Stimulated activated CD8-positive, alpha-beta memory T cell treated with anti-CD3 and anti-CD28 coated beads, Interleukin-4, amount 100 ng/mL, for 24 hours (primary cell): Measurements from ENCODE around the gene TVP23A.
"Not testable (repeated sequence)": the region's sequence is repeated elsewhere in the genome, so short reads cannot be mapped to it uniquely, and the experiment has no call there.

ENCODE experiments used
- DNase-seq: peaks from one replicate; pipeline ENCODE4 v3.0.0-alpha.2; 2020; ENCODE audit warnings: low read depth

The TVP23A gene

GRCh38 chr16:10745841-10746240 is 72.8 kb downstream of the TVP23A start:
- no peak for DNase-seq

DNA sequence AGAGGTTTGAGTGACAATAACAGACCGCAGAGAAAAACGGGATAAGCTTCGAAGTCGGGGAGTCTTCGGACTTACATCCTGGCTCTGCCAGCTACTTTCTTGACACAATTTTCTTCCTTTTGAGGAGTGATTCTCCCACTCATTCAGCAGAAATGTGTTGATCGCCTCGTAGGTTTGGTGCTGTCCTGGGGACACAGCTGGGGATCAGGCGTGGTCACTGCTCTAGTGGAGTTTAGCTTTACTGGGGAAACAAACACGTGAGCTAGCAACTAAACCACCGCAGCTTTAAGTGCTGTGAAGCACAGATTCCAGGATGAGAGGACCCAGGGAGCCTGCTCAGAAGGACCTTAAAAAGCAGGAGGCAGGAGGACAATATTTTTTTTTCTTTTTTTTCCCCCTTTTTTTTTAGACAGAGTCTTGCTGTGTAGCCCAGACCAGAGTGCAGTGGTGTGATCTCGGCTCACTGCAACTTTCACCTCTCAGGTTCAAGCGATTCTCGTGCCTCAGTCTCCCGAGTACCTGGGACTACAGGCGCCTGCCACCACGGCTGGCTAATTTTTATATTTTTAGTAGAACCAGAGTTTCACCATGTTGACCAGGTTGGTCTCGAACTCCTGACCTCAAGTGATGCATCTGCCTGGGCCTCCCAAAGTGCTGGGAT is 74.1 kb downstream of the TVP23A start:
- DNase-seq = no peak

GRCh38 chr16:10743610-10744369 is 74.8 kb downstream of the TVP23A start, which contains the start of gene NUBP1:
NUBP1 (plus strand) TSS chr16:10743842; CDS start chr16:10743864, 22 bp downstream.
- DNase-seq = peak; percentile 99

DNA sequence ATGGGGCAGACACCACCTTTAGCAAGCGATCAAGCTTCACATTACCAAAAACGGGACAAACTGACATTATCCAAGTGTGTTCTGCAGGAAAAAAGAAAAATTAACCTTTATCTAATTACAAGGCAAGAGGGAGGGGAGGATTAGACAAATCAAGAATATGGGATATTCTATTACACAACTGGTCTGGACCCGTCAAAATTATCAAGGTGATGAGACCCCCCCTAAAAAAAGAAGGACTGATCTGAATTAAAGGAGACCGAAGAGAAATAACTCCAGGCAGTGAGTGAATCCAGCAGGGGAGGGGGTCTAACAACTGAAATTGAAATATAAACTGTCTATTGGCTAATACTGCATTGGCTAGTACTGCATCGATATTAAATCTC is 75.4 kb downstream of the TVP23A start:
- no peak for DNase-seq

- DNase-seq = no peak
Measured at GRCh38 chr16:10741844-10742243, 76.8 kb downstream of the TVP23A start.

DNA sequence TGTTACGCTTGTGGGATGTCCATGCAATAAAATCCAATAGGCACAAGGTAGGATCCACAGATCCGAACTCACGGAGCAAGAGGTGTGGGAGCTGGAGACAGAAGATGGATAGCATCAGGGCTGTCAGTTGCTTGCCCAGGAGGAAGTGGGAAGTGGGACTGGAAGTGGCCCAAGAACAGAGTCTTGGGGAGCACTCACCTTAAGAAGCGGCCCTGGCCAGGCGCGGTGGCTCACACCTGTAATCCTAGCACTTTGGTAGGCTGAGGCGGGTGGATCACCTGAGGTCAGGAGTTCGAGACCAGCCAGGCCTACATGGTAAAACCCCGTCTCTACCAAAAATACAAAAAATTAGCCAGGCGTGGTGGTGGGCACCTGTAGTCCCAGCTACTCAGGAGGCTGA is 77.3 kb downstream of the TVP23A start:
- not testable (repeated sequence) for DNase-seq

GRCh38 chr16:10740845-10741208 is 77.8 kb downstream of the TVP23A start:
- DNase-seq = no peak

DNA sequence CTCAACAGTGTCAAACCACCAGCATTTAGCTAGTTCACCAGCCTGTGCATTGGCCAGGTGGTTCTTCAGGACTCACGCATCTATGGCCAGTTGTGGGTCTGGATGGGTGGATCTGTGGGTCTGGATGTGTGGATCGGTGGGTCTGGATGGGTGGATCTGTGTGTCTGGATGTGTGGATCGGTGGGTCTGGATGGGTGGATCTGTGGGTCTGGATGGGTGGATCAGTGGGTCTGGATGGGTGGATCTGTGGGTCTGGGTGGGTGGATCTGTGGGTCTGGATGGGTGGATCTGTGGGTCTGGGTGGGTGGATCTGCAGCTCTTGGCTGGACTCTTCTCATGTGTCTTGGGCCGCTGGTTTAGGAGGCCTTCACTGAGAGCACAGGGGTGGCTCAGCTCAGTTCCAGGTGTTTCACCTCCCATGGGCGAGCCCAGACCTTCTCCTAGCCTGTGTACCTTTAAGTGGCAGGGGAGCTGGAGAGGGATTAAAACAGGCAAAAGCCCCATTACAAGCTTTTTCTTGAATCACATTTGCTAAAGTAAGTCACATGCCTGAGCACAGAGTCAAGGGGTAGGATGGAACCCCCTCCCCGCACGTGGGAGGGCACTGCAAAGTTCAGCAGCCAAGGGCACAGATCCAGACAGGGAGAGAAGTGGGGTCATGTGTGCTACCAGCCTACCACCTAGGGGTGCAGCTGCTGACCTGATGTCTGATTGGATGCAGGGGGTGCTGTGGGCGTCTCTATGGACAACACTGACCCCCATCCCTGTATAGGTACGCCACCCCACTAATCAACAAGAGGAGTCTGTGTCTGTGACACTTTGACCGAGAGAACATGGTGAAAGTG is 78.4 kb downstream of the TVP23A start:
- no peak for DNase-seq

DNA sequence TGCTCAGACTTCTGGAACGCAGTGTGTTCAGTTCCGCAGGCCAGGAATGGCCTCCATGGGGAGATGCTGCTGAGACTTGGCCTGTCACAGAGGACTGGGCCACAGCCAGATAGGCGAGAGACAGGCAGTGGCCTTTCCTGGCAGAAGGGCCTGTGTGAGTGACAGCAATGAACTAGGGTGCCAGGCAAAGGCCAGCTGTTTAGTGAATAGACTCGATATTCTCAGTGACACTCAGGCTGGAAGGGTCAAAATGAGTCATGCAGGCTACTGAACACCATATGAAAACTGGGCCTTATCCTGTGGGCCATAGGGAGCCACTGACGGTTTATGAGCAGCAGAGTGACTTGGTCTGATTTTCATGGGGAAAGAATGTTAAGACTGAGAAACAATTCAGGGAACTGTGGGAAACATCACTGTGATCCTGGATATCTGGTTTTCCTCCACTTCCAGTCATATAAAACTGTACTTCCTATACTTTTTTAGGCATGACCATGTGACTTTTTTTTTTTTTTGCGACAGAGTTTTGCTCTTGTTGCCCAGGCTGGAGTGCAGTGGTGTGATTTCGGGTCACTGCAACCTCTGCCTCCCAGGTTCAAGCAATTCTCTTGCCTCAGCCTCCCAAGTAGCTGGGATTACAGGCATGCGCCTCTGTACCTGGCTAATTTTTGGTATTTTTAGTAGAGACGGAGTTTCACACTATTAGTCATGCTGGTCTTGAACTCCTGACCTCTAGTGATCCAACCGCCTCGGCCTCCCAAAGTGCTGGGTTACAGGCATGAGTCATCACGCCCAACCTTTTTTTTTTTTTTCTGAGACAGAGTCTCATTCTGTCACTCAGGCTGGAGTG is 80.1 kb downstream of the TVP23A start:
- peak; percentile 31 for DNase-seq

DNA sequence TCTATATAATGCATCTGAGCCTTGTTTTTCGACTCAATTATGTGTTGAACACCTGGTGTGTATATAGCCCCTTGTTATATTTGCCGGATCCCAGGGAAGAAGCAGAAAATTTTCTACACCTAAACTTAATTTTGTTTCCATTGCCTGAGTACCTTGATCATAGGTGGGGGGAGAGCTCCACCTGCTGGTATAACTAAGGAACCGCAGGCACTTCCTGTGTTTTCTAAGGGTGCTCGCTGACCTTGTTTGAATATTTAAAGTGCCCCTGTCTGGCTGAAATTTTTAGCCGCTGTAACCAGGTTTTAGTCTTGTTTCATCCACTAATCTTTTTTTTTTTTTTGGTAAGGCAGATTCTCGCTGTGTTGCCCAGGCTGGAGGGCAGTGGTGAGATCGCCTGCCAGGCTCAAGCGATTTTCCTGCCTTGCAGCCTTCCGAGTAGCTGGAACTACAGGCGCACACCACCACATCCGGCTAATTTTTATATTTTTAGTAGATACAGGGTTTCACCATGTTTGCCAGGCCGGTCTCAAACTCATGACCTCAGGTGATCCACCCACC is 81.4 kb downstream of the TVP23A start:
- peak; percentile 42 for DNase-seq

DNA sequence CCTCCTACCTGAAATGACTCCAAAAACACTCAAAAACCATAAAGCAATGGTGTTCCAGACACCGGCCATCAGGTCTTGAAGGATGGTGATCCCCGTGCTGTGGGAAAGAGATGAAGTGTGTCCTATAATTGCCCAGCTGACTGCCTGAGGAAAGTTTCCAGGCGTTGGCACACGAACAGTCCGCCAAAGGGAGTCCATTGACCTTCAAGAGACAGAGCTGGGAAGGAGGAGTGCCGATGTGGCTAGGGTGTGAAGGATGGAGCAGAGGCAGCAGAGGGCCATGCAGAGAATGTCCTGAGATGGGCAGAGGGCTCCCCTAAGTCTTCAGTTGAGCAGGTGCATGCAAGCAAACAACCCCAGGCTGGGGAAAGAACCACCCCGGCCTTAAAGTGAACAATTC is 86.8 kb downstream of the TVP23A start:
- DNase-seq = no peak

DNA sequence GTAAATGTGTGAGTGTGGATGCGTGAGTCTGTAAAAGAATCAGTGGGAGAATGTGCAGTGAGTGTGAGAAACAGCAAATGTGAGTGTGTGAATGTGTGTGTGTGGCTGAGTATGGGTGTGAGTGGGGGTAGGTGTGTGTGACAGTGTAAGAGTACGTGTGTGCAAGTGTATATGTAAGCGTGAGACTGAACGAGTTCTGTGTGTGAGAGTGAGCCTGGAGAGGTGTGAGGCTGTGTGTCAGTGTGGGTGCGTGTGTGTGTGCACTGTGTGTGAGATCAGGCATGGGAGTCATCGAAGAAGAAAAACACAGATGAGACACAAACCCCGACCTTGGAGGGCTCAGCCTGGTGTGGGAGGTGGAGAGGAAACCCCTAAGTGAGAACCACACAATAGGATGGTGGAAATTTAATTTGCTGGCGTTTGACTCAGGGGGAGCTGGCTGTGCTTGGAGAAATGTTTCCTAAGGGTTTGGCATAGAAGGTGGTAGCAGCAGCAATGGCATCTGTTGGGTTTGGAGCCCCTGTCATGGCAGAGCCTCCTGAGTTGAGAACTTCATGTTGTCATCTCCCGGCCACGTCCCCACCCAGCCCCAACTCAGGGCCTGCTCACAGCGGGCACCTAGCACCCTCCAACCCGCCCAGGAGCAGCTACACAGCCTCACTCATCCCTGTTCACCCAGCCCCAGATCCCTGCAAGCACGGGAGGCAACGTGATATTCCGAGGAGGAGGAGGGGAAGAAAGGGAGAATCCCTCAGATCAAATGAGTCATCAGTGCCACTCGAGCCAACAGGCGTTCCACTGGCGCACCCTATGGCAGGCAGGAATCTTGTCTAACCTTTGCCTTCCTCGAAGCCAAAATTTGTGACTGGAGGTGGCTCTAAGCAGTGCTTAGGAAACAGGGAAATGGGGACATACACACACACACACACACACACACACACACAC is 89.2 kb downstream of the TVP23A start:
- DNase-seq = no peak

GRCh38 chr16:10728003-10728887 is 90.3 kb downstream of the TVP23A start:
- DNase-seq = no peak
